LoVo (cell line): Measurements from ENCODE around the gene TBL1X.

Experiments
- DNase-seq: peaks from one replicate; pipeline ENCODE4 v3.0.0-alpha.2; 2016; ENCODE audit warnings: low spot score

TBL1X gene

DNA sequence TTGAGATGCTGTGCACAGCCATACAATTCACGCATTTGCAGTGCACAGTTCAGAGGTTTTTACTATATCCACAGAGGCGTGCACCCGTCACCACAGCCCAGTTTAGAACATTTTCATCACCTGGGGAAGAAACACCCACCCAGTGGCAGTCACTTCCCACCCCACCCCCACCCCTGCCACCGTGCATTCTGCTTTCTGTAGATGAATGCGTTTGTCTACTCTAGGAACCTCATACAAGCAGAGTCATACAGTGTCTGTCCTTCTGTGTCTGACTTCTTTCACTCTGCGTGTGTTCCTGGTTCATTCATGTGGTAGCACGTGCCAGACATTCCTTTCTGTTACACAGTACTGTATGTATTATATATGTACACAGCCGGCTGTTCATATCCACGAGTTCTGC, 122.8 kb downstream of the TBL1X start:
- DNase-seq = no peak

DNA sequence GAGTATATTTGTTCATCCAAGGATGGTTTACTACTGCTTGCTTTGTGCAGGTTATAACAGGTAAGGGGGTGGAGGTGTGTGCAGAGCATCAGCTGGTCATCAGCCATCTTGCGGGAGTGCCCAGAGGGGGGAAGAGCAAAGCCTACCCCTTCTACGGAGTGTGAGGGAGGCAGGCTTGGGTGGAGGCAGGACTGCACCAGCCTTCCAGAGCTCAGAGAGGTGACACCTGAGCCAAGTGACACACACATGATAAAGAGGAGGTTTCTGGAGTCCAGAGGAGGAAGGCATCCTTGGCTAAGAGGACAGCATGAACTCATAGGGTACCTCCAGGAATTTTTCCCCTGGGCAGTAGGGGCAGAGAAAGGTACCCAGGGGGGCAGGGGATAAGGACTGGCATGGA, 126.6 kb downstream of the TBL1X start:
- no peak for DNase-seq

DNA sequence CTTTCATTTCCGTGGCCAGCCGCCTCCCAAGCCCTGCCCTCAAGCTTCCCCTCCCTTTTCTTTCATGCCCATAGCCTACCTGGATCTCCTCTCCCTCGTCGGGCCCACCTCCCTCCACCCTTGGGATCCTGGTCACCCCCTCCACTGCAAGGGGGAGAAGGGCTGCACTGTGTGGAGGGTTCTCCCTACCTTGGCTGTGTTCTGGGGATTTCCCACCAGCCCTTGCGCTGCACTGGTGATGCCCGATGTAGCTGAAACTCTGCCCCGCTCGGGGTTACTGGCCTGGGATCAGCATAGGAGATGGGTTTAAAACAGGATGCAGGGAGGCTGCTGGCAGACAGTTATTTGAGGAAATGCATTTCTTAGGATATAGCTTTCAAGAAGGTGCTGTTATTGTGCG, 128.9 kb downstream of the TBL1X start:
- no peak for DNase-seq

DNA sequence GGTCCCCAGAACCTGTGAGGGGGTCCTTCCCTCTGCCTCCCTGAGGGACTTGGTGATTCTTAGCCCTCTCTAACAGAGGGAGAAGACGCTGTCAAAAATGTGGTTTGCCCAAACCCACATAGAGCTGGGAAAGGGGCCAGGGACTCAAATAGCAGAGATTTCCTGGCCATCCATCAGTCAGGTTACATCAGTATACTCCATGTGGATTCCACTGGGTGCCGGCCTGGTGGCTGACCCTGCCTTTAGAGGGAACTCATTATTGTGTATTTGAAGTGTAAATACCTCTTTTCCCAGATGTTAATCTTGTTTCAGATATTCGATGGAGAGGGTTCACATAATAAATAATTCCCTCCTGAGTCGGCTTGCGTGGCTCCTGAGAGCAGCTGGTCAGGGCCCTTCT, 130.3 kb downstream of the TBL1X start:
- no peak for DNase-seq

DNA sequence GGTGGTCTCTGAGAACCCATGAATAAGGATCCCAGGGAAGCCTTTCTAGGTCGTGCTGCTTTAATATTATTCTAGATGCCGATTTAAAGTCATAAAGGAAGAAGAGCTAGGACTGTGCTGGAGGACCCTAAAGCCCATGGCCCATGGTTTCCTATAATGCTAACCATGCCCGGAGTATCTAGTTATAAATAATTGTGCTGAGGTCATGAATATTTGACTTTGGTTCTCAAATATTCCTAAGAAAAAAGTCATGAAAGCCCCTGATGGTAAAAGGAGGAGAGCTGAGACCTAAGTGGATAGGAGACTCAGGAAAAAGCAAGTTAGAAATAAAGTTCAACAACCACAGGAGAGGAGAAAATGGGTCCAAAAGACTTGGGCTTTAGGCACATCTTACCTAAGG, 132.0 kb downstream of the TBL1X start:
- DNase-seq = no peak

DNA sequence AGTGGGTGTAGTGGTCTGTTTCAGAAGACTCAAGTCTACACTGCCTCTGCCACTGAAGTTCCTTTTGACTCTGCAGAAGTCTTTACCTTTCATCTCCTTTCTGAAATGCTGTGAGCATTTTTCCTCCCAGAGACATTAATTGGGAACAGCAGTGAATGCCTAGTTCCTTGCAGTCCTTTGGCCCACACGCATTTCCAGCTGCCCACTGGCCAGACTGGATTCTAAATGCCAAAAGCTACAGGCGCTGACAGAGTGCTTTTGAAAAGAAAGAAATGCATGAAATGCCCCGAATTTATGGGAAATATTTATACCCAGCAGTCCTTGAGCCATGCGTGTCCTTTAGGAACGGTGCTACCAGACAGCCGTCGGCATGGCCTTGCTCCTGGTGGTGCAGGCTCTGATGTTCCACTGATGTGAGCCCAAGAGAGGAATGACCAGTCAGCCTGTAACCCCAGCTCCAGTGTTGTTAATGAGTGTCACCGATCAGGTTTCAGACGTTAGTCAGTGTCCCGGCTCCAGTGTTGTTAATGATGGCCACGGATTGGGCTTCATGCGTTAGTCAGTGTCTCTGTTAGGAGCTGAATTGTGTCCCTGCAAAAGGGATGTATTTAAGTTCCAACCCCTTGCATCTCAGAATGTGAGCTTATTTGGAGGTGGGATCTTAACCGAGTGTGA, 132.6 kb downstream of the TBL1X start:
- no peak for DNase-seq

DNA sequence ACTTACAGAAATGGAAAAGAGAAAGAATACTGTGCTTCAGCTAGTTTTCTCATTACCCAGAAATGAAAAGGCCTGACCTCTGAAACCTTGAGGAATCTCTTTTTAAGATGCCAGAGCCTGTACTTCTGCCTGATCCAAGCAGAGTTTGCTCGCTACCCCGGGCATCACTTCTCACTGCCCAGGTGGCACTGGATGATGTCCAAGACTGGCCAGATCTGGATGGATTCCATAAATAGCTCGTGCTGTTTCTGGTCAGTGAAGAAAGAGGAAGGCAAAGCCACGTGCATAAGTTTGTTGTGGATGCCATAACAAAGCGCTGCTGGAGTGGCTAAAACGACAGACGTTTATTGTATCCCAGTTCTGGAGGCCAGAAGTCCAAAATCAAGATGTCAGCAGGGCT, 133.5 kb downstream of the TBL1X start:
- DNase-seq = no peak

DNA sequence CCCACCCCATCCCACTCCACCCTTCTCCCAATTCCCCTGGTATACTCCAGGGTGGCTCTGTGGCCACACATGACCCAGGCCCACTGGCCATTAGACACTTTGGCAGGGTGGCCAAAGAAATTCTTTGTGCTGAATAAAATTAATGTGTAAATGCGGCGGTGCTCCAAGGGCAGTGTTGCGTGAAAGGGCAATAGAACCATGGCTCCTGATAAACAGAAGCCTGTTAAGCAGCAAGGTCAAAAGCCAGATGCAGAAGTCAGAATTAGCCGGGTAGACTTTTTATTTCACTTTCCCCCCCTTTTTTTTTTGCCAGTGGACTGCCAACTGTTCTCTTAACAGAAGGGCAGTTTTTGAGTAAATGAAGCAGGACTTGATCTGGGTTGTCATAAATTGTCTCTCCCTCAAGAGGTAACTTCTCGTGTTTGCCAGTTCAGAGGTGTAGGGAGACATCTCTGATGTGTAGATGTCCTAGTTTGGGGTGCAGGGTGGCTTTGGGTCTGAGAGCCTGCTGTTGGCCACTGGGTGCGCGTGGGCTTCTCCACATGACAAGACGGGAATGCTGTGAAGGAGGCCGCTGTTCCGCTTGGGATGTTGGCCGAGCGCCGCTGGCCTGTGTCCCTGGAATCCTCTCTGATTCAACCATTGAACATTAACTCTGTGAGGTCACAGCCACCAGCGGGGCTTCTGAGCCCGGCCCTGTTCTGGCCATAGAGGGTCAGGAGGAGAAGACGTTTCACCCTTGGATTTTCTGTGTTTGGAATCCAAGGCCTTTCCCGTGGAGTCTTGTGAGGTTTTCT, 139.5 kb downstream of the TBL1X start:
- no peak for DNase-seq

DNA sequence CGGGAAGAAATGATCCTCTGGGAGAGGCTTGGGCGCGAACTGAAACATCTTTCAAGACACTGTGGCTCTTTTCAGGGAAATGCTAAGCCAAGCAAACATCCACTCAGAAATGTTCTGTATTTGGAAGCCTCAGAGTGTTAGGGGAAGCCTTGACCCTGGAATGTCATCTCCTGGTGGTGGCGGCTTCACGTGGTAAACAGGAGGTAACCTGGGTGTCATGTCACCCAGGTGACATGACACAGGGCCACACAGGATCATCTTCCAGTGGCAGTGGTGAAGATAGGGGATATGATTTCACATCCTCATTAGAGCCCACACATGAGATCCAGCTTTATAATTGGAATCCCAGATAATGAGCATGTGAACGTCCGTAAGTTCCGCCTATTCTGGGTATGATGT, 140.0 kb downstream of the TBL1X start:
- no peak for DNase-seq

DNA sequence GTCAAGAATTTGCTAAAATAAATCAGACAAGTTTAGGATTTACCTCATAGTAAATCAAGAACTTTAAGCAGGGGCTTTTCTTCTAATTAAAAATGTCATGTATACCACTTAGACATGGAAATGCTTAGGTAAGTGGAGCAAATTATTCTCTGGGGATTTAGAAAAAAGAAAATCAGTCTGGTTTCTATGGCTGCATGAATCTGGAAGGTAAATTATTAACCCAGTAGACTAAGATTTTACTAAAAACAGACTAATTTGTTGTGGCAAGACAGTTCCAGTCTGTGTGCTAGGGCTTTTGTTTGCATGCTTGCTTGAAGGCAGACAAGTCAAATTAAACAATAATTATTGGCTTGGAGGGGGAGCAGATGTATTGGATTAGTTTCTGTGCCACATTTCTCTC, 140.6 kb downstream of the TBL1X start:
- DNase-seq = no peak

DNA sequence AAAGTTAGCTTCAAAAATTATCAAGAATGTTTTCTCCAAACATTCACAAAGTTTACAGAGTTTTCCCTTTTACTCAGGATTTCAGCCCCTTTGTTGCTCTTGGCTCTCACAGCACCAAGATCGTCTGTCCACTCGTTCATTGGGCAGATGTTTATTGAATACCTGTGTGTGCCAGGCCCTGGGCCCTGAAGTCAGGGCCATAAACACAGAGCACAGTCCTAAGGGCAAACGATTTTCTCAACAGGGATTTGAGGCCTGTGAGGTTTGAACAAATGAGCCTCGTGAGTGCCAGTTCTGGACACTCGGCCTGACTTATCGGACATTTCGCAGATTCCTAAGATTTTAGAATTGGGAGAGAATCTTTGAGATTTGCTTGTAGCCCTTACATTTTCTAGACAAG, 142.1 kb downstream of the TBL1X start:
- no peak for DNase-seq

DNA sequence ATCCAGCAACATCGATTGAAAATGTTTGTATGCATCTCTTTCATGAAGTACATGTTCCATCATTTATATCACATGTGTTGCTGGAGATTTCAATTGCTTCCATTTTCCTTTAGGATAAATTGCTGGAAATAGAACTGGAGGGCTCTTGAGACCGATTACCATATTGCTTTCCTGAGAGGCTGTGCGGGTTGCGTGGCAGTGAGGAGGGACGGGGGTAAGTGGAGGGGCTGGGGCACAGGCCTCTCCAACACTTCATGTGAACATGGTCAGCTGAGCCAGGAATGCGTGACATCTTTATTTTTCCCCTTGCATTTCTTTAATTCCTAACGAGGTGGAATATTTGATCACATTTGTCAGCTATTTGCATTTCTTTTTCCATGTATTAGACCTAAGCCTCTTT, 144.6 kb downstream of the TBL1X start:
- no peak for DNase-seq

DNA sequence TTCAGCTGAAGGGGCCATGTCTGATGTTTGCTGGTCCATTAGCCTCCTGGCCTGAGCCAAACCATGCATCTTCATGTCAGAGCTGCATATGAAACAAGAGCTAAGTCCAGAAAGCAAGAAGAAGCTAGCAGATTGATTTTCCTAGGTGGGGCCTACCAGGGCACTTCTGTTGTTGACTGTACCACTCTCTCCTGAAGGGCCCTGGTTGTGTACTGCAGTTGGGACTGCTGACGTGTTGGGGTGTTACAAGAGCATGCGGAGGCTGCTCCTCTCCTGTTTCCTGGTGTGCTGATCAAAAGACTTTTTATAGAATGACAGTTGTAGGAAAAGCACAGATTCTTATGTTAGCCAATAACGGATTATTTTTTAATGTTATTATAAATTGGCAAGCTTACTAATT, 145.1 kb downstream of the TBL1X start:
- DNase-seq = no peak

DNA sequence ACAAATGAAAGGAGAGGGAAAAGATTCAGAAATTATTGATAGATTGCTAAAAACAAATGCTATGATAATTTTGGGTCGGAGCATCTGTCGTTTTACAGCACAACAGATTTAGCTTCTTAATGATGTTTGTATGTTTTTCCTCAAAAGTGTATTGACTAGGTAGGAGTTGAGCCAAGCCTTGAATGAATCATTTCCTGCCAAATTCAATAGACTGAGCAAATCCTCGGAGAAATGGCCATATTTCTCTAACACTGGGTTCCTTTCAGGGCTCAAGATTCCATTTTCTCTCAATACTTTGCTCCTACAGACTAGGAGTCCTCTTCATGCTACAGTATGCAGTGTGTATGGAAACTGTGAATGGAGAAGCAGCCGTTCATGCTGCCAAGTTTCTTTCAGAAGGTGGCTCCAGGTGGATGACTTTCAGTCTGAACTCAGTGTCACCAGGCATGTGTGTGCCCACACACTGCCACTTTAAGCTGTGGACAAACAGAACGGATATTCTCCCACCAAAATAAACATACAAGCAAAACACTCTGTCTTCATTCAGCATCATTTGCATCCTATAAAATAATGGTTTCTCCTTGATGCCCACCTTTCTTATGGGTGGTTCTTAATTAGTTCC, 146.0 kb downstream of the TBL1X start:
- DNase-seq = no peak

DNA sequence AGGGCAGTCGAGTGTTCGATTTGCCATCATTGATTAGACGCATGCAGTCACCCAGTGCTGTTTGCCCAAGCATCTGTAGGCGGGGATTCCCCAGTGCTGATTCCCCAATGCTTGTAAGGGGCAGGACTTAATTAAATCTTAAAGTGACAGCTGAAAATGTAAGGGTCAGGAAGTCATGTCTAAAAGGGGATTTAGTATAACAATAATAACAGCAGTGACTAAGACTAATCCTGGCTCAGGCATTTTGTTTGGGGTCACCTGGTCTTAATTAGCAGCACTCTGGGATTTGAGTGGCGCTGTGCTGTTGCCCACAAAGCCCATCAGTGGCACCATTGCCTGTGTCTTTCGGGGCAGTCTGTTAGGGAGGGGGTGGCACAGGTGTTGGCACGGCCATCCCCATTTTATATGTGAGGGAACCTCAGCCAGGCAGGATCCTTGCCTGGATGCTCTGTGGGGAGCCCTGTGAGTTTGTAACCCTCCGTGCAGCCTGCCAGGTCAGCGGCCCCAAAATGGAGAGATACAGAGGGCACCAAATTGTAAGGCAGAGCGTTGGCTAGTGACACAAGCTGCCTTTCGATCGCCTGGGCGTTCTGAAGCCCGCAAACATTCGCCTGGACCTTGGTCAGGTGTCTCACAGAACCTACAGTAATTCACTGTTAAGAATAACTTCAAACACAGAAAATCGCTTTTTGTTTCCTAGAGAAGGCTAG, 146.7 kb downstream of the TBL1X start:
- no peak for DNase-seq

DNA sequence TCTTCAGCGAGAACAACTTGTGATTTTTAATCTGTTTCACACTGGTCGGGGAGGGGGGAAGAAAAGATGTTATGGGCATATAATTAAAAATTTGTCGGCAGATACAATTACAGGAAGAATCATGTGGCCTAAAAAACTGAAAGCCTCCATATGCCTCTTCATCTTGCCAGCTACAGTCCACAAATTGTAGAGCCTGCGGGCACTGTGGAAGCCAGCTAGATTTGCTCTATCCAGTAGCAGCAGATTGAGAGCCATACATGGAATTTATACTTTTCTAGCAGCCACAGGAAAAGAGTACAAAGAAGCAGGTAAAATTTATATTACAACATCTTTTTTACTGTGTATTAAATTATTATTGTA, 147.3 kb downstream of the TBL1X start:
- no peak for DNase-seq

DNA sequence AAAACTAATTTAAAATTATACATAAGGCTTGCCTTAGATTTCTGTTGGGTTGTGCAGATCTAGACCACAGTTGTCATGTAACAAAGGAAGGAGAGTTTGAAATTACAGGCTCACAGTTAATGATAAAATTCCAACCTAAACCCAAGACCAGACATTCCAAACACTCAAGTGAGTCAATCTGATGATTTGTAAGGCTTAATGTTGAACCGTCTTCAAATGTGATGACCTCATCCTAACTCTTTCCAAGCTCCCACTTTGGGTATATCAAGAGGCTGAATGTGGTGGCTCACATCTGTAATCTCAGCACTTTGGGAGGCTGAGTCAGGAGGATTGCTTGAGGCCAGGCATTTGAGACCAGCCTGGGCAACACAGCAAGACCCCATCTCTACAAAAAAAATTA, 149.2 kb downstream of the TBL1X start:
- no peak for DNase-seq

DNA sequence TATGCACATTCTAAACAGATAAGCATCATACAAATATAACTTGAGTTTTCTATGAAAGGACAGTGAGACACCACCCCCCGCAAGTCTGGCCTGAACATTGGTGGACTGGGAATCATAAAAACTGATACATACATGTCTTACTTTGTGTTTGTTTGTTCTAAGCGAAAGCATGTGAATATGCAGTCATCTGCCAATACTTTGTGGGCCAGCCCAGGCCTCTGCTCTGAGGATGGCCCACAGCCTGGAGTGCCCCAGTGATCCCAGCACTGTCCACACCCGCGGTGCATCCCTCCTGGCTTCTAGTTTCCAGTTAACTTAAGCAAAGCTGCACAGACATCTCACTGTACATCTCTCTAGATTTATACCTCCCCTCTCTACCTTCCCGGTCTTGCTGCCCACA, 154.3 kb downstream of the TBL1X start:
- DNase-seq = no peak

DNA sequence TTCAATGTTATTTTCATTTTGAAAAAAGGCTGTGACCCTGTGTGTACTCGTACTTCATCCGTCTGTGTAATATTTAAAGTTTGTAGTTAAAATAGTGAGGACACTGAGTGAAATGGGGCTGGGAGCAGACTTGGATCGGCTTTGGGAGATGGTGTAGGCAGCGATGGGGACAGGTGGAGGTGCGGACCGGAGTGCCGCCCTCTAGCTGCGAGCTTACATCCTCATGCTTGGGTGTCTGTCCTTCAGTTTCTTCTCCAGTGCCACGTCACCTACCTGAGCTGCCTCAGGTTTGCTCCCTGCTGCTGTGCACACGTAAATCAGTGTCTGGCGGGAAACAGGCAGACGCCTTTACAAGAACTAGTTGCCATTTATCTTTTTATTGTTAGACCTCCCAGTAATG, 154.7 kb downstream of the TBL1X start:
- DNase-seq = no peak

DNA sequence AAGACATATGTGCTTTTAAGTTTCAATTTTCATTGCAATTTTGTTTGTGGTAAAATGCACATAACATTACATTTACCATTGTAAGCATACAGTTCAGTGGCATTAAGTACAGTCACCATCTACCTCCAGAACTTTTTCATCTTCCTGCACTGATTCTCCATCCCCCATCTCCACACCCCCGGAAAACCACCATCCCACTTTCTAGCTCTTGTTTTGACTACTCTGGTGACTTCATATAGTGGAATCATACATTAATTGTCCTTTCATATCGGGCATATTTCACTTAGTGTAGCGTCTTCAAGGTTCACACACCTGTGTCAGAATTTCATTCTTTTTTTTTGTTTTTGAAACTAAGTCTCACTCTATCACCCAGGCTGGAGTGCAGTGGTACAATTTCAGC, 157.3 kb downstream of the TBL1X start:
- no peak for DNase-seq

DNA sequence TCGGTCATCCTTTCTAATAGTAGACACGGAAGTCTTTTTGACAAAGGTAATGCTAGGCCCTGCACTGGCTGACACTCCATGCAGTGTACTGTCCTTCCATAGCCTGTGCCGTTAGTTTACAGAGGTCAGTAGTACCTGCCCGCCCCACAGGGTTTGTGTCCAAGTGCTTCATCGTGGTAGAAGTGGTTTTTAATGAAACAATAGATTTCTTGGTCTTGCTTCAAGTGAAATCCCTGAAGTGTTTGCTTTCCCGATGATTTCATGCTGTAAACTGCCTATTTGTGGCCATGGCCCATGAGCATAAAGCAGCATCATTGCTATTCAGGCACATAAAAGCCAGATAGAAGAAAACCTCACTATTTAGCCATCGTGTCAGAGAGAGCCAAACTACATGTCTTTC, 161.5 kb downstream of the TBL1X start:
- no peak for DNase-seq

DNA sequence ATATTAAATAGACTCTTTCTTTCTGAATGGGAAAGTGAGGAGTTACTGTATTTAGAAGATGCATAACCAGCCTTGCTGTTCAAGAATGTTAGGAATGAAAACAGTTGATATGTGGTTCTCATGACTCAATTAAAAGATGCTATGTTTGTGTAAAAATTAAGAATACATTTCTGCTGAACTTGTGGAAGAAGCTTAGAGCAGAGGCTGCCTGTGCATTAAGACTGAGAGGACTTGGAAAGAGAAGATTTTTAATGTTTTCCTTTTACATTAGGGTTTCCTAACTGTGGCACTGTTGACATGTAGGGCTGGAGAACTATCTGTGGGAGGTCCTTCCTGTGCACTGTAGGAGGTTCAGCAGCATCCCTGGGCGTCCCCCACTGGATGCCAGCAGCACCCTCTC, 163.1 kb downstream of the TBL1X start:
- no peak for DNase-seq
